ENCODE results near the gene DNAH14. TPM values are rescaled to one million over a fixed set of nuclear protein-coding genes. Genes with fewer than 3 reads are reported as not detected.
"Not testable (repeated sequence)": the region's sequence is repeated elsewhere in the genome, so short reads cannot be mapped to it uniquely, and the experiment has no call there.

The DNAH14 gene
- total RNA-seq, 2 donors from 2014 or later, result 8.2 to 10.4 TPM

DNA sequence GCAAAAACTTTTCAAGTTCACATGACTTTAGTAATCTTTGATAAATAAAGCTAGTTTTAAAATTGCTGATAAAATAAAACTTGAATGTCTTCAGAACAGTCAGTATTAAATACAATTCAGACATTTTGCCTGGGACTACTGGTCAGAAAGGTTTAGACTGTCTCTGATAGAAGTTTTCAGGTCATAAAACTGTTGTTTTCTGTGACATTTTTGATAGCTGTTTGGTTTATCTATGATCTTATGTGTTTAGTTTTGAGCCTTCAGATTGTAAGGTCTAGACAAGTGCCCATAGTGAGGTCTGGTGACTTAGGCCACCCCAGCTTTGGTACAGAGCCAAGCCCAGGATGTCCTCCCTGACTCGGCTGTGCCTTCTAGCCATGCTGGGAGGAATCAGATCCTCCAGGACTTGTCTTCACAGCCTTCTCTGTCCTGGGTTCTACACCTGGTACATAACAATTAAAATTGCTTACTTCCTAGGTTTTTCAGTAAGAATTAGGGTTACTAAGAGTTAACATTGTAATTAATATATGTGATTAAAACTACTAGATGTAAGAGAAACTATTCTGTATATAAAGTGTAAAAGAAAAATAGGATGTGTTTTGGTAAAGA lies 15.1 kb upstream of the DNAH14 start:
- ATAC-seq, result no peak
- no peak for DNase-seq
- intact Hi-C loops (cut with DNase I), result no loop called here

DNA sequence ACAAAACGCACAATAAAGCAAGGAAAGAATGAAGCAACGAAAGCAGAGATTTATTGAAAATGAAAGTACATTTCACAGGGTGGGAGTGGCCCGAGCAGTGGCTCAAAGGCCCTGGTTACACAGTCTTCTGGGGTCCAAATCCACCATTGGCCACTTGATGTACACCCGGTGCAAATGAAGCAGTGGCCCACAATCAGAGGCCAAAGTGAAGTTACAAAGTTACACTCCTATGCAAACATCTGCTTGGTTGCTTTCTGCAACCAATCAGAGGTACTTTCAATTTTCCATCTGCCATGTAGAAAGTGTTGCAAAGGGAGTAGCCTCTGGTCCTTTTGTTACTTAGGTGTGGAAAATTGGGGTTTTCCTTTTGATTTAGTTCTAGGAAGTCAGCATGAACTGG lies 10.0 kb upstream of the DNAH14 start:
- intact Hi-C loops (cut with DNase I), result no loop called here
- DNase-seq (no peak), ATAC-seq (no peak)

DNA sequence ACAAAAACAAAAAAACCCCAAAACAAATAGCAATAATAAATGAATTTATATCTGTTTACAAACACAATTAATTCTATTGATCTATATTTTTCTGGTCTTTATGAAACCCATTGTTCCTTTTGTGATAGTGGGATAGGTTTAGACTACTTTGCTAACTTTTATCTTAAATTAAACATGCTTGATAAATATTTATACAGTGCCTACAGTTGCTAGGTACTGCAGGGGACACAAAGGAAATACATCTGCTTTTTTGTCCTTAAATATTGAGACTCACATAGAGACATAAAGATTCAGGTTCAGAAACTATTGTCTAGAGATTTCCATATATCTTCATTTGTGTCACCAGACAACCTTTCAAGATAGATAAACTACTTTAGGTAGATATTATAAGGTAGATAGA lies 8.5 kb upstream of the DNAH14 start:
- DNase-seq (no peak), ATAC-seq (no peak)
- intact Hi-C loops (cut with DNase I), result loop anchor here (10.0 kb wide), 2 partner anchors 276 to 406 kb away; no protein-coding TSS in a partner anchor

DNA sequence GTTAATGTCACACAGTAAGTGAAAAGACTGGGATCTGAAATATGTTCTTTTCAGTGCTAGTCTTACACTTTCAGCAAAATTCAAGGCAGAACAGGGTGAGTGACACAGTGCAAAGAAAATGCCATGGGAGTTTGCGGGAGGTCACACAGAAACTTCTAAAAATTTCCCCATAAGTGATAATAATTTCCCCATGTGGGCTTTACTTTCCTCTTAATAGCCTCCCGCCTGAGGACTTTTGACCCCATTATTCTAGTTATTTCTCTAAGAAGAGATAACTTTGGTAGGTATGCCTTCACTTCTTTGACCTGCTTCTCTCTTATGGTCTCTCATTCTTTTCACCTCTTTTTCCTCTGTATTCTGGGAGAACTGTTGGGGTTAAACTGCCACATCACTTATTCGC lies 8.1 kb upstream of the DNAH14 start:
- intact Hi-C loops (cut with DNase I), result loop anchor here (10.0 kb wide), 2 partner anchors 277 to 407 kb away; no protein-coding TSS in a partner anchor
- ATAC-seq, result no peak

DNA sequence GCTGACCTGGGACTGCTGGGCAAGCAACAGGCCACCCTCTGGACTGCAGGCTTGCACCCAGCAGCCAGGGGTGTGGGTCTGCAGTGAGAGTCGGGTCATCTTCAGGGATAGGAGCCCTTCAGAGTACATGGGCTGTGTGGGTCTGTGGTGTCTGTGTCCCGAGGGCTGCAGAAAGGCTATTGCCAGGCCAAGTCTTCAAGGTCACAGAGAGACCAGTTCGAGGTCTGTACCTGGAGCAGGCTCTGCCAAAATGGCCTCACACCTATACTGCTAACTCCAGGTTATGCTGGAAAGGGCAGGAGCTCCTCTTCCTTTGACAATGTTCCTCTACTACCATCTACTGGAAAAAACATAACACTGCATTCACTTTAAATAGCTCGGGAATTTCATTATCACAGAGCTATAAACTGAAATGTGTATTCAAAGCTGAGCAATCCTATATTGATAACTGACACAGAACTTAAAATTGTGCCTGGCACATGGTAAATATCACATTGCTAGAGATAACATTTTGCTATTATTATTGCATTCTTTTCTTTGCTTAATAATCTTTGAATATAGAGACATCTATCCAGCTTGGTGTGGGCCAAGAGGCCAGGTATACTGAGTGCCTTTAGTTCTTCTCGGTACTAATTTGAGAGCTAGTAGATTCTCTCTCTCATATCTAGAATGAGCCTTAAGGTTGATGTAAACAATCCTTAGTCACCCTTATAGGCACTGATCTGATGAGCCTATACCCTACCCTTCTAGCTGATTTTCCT lies 6.9 kb upstream of the DNAH14 start:
- ATAC-seq (peak; percentile 61 to 65), DNase-seq (no peak)
- intact Hi-C loops (cut with DNase I), result loop anchor here (2.0 to 10.0 kb wide), 3 partner anchors 278 to 408 kb away; no protein-coding TSS in a partner anchor

More for the DNA sequence above, 8.1 kb upstream of the DNAH14 start:
- DNase-seq, result no peak

DNA sequence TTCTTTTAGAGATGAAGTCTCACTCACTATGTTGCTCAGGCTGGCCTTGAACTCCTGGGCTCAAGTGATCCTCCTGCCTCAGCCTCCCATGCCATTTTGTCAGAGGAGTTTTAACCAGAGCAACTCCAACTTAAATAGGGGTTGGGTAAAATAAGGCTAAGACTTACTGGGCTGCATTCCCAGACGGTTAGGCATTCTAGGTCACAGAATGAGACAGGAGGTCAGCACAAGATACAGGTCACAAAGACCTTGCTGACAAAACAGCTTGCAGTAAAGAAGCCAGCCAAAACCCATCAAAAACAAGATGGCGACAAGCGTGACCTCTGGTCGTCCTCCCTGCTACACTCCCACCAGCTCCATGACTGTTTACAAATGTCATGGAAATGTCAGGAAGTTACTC lies 5.7 kb upstream of the DNAH14 start:
- DNase-seq, result no peak
- intact Hi-C loops (cut with DNase I), result loop anchor here (2.0 to 10.0 kb wide), 3 partner anchors 279 to 409 kb away; no protein-coding TSS in a partner anchor
- no peak for ATAC-seq

DNA sequence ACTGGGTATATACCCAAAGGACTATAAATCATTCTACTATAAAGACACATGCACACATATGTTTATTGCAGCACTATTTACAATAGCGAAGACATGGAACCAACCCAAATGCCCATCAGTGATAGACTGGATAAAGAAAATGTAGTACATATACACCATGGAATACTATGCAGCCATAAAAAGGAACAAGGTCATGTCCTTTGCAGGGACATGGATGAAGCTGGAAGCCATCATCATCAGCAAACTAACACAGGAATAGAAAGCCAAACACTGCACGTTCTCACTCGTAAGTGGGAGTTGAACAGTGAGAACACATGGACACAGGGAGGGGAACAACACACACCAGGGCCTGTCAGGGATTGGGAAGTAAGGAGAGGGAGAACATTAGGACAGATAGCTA lies 1.8 kb upstream of the DNAH14 start:
- DNase-seq, ATAC-seq: not testable (repeated sequence)
- intact Hi-C loops (cut with DNase I), result loop anchor here (10.0 kb wide), 2 partner anchors 283 to 413 kb away; no protein-coding TSS in a partner anchor

DNA sequence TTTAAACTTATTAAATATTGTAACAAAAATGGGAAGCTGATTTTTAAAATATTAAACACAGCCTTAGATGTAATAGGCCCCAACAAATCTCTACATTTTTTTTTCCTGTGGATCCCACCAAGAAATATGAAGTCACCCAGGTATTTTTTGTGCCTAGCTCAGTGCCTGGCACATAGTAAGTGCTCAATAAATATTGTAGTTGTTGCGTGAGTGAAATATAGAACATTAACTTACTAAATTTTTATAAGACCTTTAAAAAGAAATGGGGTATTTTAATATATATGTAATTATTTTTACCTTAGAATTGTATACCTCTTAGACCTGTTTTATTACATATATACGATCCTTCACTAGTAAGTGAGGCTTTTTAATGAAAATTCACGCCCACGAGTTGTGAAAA lies 569 bp upstream of the DNAH14 start:
- no peak for DNase-seq
- intact Hi-C loops (cut with DNase I), result loop anchor here (10.0 kb wide), 2 partner anchors 284 to 414 kb away; no protein-coding TSS in a partner anchor
- ATAC-seq, result no peak

DNA sequence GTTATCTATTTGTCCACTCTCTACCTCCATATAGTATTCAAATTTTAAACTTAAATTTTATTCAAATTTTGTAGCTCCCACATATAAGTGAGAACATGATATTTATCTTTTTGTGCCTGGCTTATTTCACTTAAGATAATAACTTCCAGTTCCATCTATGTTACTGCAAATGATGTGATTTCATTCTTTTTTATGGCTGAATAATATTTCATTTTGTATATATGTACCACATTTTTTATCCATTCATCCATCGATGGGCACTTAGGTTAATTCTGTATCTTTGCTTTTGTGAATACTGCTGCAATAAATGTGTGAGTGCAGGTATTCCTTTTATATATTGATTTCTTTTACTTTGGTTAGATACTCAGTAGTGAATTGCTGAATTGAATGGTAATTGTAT lies 2.1 kb downstream of the DNAH14 start:
- intact Hi-C loops (cut with DNase I), result no loop called here
- no peak for ATAC-seq
- DNase-seq, result no peak

DNA sequence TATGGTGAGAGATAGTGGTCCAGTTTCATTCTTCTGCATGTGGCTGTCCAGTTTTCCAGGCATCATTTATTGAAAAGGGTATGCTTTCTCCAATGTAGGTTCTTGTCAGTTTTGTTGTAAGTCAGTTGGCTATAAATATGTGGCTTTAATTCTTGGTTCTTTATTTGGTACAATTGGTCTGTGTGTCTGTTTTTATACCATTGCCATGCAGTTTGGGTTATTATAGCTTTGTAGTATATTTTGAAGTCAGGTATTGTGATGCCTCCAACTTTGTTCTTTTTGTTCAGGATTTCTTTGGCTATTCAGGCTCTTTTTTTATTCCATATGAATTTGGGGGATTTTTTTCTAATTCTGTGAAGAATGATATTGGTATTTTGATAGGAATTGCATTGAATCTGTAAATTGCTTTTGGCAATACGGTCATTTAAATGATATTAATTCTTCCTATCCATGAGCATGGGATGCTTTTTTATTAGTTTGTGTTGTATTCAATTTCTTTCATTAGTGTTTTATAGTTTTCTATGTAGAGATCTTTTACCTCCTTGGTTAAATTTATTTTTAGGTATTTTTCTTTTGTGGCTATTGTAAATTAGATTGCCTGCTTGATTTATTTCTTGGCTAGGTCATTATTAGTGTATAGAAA lies 3.3 kb downstream of the DNAH14 start:
- no peak for DNase-seq
- intact Hi-C loops (cut with DNase I), result no loop called here
- ATAC-seq, result no peak

DNA sequence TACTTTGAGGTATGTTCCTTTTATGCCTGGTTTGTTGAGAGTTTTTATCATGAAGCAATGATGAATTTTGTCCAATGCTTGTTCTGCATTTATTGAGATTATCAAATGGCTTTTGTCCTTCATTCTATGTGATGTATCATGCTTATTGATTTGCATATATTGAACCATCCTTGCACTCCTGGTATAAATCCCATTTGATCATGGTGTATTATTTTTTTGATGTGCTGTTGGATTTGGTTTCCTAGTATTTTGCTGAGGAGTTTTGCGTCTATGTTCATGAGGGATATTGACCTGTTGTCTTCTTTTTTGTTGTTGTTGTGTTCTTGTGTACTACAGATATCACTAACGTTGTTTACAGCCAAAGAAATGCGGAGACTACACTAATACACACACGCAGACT lies 4.1 kb downstream of the DNAH14 start:
- intact Hi-C loops (cut with DNase I), result no loop called here

DNA sequence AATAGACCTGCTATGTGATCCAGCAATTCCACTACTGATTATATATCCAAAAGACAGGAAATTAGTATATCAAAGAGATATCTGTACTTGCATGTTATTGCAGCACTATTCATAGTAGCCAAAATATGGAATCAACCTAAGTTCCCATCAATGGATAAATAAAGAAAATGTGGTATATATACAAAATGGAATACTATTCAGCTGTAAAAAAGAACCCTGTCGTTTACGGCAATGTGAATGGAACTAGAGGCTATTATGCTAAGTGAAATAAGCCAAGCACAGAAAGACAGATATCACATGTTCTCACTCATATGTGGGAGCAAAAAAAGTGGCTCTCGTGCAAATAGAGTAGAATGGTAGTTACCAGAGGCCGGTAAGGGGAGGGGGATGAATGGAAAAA lies 9.2 kb downstream of the DNAH14 start:
- ATAC-seq (no peak), DNase-seq (no peak)
- intact Hi-C loops (cut with DNase I), result no loop called here

More for the DNA sequence above, 4.1 kb downstream of the DNAH14 start:
- no peak for ATAC-seq
- no peak for DNase-seq

DNA sequence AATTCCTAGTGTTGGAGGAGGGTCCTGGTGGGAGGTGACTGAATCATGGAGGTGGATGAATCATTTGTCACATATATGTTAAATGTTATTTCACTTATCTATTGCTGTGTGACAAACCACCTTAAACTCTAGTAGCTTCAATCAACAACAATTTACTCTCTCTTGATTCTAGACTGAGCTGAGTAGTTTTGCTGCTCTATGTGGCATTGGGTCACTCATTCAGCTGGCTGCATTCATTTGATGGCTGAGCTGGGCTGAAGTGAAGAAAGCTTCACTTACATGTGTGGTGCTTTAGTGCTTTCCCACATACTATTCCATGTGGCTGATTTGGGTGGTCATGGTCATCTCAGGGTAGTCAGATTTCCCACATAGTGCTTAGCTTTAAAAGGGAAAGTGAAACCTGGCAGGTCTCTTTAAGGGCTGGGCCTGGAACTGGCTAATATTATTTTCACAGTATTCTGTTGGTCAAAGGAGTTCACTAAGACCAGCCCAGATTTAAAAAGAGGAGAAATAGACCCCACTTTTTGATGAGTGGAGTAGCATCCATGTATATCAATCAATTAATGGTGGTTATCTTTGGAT lies 10.5 kb downstream of the DNAH14 start:
- no peak for DNase-seq
- intact Hi-C loops (cut with DNase I), result no loop called here
- no peak for ATAC-seq

DNA sequence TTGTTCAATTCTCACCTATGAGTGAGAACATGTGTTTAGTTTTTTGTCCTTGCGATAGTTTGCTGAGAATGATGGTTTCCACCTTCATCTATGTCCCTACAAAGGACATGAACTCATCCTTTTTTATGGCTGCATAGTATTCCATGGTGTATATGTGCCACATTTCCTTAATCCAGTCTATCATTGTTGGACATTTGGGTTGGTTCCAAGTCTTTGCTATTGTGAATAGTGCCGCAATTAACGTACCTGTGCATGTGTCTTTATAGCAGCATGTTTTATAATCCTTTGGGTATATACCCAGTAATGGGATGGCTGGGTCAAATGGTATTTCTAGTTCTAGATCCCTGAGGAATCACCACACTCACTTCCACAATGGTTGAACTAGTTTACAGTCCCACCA lies 11.3 kb downstream of the DNAH14 start:
- intact Hi-C loops (cut with DNase I); DNase-seq; ATAC-seq: not testable (repeated sequence)

DNA sequence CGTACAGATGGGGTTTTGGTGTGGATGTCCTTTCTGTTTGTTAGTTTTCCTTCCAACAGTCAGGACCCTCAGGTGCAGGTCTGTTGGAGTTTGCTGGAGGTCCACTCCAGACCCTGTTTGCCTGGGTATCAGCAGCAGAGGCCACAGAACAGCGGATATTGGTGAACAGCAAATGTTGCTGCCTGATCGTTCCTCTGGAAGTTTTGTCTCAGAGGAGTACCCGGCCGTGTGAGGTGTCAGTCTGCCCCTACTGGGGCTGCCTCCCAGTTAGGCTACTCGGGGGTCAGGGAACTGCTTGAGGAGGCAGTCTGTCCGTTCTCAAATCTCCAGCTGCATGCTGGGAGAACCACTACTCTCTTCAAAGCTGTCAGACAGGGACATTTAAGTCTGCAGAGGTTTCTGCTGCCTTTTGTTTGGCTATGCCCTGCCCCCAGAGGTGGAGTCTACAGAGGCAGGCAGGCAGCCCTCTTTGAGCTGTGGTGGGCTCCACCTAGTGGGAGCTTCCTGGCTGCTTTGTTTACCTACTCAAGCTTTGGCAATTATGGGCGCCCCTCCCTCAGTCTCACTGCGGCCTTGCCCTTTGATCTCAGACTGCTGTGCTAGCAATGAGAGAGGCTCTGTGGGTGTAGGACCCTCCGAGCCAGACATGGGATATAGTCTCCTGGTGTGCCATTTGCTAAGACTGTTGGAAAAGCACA lies 16.3 kb downstream of the DNAH14 start:
- DNase-seq; intact Hi-C loops (cut with DNase I); ATAC-seq: not testable (repeated sequence)

DNA sequence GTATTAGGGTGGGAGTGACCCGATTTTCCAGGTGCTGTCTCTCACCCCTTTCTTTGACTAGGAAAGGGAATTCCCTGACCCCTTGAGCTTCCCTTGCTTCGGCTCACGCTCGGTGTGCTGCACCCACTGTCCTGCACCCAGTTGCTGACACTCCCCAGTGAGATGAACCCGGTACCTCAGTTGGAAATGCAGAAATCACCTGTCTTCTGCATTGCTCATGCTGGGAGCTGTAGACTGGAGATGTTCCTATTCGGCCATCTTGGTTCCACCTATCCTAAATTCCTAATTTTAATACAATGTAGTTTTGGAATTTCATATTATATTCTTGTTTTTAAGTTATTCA lies 16.8 kb downstream of the DNAH14 start:
- DNase-seq; ATAC-seq; intact Hi-C loops (cut with DNase I): not testable (repeated sequence)

DNA sequence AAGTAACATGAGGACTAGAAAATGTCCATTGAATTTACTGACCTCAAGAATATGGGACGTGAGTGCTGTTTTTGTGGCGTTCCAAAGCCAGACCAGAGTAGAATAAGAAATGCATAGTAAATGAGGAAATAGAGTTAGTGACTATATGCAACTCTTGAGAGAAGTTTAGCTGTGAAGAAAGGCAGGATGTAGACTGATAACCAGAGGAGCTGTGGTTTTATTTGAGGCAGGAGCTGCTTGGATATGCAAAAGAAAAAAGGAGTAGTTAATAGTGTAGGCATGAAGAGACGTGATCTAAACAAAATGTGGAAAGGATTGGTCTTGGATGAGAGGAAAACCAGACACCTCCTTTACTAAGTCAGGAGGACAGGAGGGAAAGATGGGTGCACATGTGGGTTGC lies 28.2 kb downstream of the DNAH14 start:
- DNase-seq (no peak), ATAC-seq (no peak)
- intact Hi-C loops (cut with DNase I), result no loop called here

DNA sequence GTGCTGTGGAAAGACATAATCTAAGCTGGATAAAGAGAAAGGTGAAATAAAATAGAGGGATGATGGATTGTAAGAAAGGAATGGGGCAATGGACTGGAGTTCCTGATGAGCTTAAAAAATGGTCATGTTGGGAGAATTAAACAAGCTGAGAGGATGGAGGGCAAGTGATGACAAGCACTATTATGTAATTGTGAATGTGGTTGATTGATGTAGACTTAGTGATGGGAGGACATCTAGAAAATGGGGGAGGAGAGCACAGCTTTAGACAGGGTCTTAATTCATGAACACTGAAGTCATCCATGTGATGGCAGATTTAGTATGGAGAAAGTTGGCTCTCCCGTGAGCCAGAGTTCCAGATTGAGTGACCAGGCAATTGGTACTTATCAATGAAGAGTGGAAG lies 29.0 kb downstream of the DNAH14 start:
- DNase-seq, result no peak
- no peak for ATAC-seq
- intact Hi-C loops (cut with DNase I), result no loop called here

DNA sequence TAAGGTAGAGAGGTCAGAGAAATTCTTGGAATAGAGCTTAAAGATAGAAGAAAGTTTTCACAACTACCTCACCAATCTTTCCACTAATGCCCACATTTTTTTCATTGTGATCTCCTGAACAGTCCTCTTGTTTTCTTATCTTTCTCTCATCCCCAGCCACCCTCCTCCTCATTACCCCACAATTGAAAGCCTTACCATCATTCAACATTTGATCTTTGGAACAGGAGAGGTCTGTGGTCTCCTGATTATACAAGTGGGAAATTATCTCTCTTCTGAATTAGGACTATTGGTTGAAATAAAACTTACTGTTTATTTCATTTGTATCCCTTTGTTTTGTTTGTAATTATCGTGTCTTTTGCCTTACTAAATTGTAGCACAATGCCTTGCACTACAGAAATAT lies 29.6 kb downstream of the DNAH14 start:
- intact Hi-C loops (cut with DNase I), result no loop called here
- ATAC-seq (no peak), DNase-seq (no peak)

Measured in left cardiac atrium (tissue), 4 donors.